Measurements from ENCODE around the gene PTGIS. TPM values are rescaled to one million over a fixed set of nuclear protein-coding genes. Genes with fewer than 3 reads are reported as not detected.

PTGIS gene
- total and polyA plus RNA-seq, 2 donors (not counting 3 experiments of a cell fraction or from before 2014, with no cell fraction given) = 6.2 to 11.8 TPM

GRCh38 chr20:49579195-49579594 lies 11.3 kb upstream of the PTGIS start:
- Histone ChIP-seq H3K79me2 (ENCODE audit: control insufficient read depth, insufficient read depth, low read length) (no peaks in the 10 kb centered on the region), H3K9me3 (replicated peaks; ENCODE audit: control insufficient read depth, insufficient read depth, low read length) (peaks cover 2% of the 10 kb centered on the region), H3K27ac (ENCODE audit: insufficient read depth, low read depth, low read length) (no peak overlapping the region), H3K4me1 (ENCODE audit: control insufficient read depth, extremely low read depth, insufficient read depth, low read length) (no peaks in the 10 kb centered on the region), H3K27me3 (ENCODE audit: control insufficient read depth in 2 of 2, insufficient read depth in 2 of 2, low read length in 2 of 2) (no peaks in the 10 kb centered on the region), H3K9me1 (replicated peaks; ENCODE audit: control insufficient read depth, extremely low read depth, insufficient read depth, low read length) (no peaks in the 10 kb centered on the region), H3K4me3 (replicated peaks in 1 of 3; ENCODE audit: insufficient read depth in 1 of 3, low read depth in 1 of 3, low read length in 3 of 3) (no peak overlapping the region), H2AFZ (ENCODE audit: low read depth, low read length) (no peak overlapping the region), H4K20me1 (replicated peaks; ENCODE audit: control insufficient read depth, extremely low read depth, insufficient read depth, low read length) (no peaks in the 10 kb centered on the region), H3K4me2 (ENCODE audit: insufficient read depth, low read length) (no peak overlapping the region), H3K36me3 (ENCODE audit: control insufficient read depth in 2 of 2, extremely low read depth in 1 of 2, insufficient read depth in 2 of 2, low read length in 2 of 2) (no peaks in the 10 kb centered on the region), H3K9ac (replicated peaks; ENCODE audit: extremely low read depth, insufficient read depth, low read length) (no peak overlapping the region)
- TF ChIP-seq JUN (IDR thresholded peaks at IDR 0.05; ENCODE audit: borderline replicate concordance, insufficient read depth, insufficient read length, low read depth) = no peak
- no peak for TF ChIP-seq CTCF (IDR thresholded peaks at IDR 0.05; ENCODE audit: extremely low read depth in 1 of 2, insufficient read depth in 1 of 2, low read depth in 1 of 2, low read length in 2 of 2)
- TF ChIP-seq MAX (IDR thresholded peaks at IDR 0.05; ENCODE audit: insufficient read depth, insufficient read length) = no peak
- TF ChIP-seq MYC (IDR thresholded peaks at IDR 0.05; ENCODE audit: low read depth, low read length) = no peak
- no peak for TF ChIP-seq POLR2AphosphoS5 (IDR thresholded peaks at IDR 0.05; ENCODE audit: insufficient read depth, low read depth, low read length)
- no peak for TF ChIP-seq POLR2A (IDR thresholded peaks at IDR 0.05; ENCODE audit: low read depth, low read length)
- no peak for TF ChIP-seq GATA2 (IDR thresholded peaks at IDR 0.05; ENCODE audit: insufficient read depth, insufficient read length, low read depth, low read length)
- no peak for TF ChIP-seq FOS (IDR thresholded peaks at IDR 0.05; ENCODE audit: borderline replicate concordance, insufficient read depth, low read length)
- no peak for TF ChIP-seq EZH2 (IDR thresholded peaks at IDR 0.05; ENCODE audit: borderline replicate concordance, low read depth, low read length, severe bottlenecking)
- ChIA-PET CTCF (interaction anchor here (0.8 to 6.8 kb wide), 6 partner anchors 9 to 38 kb away, joined by 3 to 45 read pairs (median 3); no protein-coding TSS in a partner anchor), POLR2A (interaction anchor here (0.6 kb wide), 1 partner anchor 28 kb away, joined by 5 read pairs; no protein-coding TSS in a partner anchor)
- no TSS peak for BruUV-seq (replicated peaks)
- intact Hi-C loops (cut with micrococcal nuclease) = no loop called here
- FAIRE-seq (no peak), DNase-seq (ENCODE audit: low read depth, low spot score) (no peak)
- dilution Hi-C loops (cut with MboI; ENCODE audit: extremely low pct_ligation_motif_present, low sequenced_read_pairs) = no loop called here
